MV-4-11 (cell line): Measurements from ENCODE around the gene HS6ST3.
A peak's percentile ranks its signal among the peaks of the same experiment; 100 is the strongest.

Experiments used
- DNase-seq: peaks from one replicate; lab custom pipeline; 2025; lab: John Stamatoyannopoulos, UW

Gene HS6ST3

GRCh38 chr13:96792188-96792587, 702.3 kb downstream of the HS6ST3 start:
- DNase-seq: no peak

DNA sequence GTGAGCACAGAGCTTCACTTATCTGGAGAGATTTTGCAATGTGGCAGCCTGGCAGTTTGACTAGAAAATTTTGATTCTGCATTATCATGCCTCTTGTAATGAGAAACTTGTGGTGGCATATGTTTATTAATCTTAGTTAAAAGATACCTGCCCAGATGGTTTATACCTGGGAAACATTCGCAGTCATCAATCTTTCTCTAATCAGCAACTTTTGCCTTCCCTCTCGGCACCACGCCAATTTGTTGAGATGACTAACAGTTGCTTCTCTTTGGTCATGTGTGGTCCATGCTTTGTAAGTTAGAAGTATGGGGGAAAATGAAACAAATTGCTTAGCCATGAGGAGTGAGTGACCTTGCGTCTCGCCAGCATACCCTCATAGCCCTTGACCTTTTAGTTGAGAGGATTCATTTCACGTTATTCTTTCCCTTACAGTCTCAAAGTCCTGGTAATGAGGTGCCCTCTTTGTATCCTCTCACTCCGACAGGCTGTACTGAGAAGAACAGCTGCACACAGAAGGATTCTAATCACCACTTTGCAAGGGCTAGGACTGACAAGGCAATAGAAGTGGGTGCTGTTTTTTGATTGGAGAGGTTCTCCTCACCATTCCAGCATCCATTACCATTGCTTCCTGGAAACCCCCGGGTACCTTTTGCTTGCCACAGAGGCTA, 703.0 kb downstream of the HS6ST3 start:
- DNase-seq: no peak

DNA sequence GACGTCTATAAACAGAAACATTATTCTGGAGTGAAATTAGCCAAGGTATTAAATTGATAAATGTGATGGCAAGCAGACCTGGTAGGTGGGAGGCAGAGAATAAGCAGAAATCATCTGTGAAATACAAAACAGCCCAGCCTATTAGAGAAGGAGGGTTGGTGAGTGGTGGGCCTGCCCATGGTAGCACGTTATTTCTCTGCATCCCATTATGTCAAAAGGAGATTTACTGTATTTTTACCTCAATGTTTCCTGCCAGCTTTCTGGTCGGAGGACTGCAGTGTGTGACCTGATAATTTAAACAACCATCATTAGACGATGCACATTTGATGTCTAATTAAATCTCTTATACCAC, 703.5 kb downstream of the HS6ST3 start:
- DNase-seq: no peak

DNA sequence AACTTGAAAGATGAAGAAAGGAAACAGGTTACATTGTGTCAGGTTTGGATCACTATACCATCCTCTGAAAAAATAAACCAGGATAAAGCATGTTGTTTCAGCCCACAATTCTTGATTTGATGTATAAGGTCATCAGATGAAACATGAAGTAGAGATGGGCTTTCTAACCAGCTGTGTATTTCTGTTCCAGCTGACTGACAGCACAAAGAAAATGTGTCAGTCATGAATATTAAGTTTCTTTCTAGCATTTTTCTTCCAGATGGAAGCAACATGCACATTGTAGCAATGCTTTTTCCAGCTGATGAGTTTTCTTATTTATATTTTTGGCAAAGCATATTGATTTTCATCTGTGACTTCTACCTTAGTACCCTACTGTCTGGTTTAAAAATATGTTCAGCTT, 704.8 kb downstream of the HS6ST3 start:
- DNase-seq: no peak

- no peak for DNase-seq
These were observed 705.8 kb downstream of the HS6ST3 start for GRCh38 chr13:96795670-96796069.

- no peak for DNase-seq
These were observed 706.3 kb downstream of the HS6ST3 start for GRCh38 chr13:96796091-96796633.

DNA sequence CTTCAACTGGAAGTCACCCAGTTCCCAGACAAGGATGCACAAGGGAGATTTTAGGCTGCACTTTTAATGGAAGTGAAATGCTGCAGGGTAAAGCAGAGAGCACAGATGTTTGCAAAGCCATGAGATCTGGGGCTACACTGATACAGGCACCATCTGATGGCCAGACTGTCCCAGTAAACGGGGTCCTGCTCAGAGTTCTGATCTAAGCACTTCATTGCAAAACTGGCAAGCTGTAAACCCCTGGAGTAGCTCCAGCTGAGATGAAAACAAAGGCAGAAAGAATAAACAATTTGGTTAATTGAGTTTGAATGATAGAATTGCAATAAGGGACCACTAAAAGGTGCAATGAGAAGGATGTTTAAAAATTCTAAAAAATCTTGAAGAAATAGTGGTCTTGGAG, 707.2 kb downstream of the HS6ST3 start:
- DNase-seq: no peak

DNA sequence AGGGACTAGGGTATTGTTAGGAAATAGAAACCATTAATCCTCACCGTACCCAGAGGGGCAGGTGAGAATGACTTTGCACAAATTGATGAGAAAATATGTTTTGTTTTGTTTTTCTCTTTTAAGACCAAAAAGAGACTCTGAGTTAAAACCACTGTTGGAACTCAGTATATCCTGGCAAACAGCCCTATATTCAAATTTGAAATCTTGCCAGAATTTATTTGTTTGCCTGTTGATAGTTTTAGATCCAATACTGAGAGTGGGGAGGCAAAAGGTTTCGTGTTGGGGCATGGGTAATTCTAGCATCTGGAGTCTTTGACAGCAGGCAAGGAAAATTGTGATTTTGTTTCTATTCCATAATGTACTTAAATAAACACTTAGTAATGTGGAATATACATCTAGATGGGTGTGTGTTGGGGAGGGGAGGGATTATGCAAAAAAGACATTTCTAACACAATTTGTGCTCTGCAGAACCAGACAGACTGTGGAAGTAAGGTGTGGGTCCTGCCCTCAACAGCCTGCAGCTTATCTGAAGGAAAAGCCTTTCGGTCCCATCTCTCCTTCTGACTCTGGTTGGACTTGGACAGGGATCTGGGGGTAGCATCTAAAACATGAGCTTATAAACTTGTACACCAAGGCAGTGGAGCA, 713.7 kb downstream of the HS6ST3 start:
- DNase-seq: no peak

DNA sequence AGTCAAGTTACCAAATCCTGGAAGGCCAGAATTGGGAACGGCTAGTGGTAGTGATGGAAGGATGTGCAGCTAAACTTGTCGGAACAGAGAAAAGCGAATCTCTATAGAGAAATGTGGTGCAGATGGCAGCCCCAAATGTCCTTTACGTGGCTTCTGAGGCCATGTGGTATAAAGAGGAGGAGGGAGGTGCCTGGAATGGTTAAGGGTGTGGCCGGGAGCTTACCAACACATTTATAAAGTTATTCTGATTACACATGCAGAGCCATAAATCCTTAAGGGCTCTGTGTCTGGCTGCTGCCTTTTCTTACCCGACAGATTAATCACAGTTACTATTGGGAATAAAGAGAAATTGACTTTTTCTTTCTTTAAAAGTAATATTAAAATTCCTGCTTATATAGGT, 714.3 kb downstream of the HS6ST3 start:
- DNase-seq: no peak

DNA sequence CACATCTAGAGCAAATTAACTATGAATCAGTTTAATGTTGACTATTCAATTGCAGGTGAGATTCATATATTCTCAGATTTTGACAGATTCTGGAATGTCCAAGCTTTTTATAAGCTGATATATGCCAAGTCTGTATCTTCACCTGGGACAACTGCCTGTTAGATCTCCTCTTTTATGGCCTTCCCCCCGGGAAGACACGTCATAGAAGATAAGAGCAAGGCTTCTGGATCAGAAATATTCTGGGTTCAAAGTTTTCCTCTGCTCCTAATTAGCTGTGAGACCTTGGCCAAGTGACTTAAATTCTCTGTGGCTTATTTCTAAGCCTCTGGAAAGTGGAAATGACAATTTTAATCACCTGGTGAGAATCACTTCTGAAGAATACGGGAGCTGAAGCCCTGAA, 716.8 kb downstream of the HS6ST3 start:
- DNase-seq: no peak

- DNase-seq: no peak
These were observed 719.6 kb downstream of the HS6ST3 start for GRCh38 chr13:96809366-96810096.

GRCh38 chr13:96810104-96810503, 720.2 kb downstream of the HS6ST3 start:
- no peak for DNase-seq

- no peak for DNase-seq
These were observed 721.1 kb downstream of the HS6ST3 start for GRCh38 chr13:96811049-96811448.

DNA sequence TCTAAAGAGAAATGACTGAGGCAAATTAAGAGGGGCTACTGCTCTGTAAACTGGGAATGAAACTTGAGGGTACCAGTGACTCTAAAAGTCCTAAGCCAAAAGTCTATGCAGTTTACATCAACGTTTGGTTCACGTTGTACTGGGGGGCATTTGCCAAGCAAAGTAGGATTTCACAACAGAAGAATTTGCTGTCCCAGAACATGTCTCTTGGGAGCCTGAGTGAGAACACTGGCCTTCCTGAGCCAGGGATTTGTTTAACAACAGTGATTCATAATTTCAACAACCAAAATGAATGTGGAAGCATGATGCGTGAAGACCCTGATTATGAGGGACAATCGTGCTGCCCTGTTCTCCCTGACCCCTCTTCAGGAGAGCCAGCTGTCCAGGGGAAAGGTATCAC, 726.4 kb downstream of the HS6ST3 start:
- DNase-seq: no peak

DNA sequence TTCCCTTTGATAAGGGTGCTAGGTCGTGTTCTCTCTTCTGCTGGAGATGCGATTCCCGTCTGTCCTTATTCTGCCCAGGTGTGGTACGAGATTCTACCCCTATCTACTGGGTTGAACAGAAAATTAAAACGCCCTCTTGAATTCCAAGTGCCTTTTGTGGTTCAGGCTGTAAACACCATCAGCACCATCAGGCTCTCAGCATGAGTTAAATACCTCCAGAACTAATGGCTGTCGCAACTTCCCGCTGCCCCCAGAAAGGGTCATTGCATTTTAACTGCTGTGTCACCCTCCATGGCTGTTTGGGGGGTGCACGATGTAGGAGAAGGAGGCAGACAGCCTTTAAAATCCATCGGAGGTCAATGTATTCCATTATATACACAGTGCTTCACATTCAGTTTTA, 727.0 kb downstream of the HS6ST3 start:
- no peak for DNase-seq

DNA sequence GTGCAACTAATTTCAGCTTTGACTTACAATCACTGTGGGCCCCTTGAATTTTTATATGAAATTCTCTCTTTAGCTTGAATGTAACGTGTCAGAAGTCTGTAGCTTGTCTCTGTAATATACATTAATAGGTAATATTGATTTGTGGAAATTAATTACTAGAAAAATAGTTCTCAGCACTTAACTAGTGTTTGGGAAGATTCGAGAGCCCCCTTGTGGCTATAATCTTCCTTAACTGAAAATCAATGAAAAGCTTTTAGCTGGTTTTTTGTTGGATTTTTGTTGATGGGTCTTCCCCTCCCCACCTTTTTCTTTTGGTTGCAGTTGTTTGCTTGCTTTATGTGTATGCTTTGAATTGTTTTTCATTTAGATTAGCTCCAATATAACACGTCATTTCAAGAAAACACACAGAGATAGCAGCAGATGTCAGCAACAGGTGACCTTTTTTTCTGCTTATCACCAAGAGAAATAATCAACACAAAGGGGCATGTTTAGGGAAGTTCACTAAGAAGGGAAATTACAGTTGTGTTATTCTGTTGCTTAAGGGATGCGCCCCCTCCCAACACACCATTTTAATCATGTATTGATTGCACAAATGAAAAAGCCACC, 727.5 kb downstream of the HS6ST3 start:
- no peak for DNase-seq

DNA sequence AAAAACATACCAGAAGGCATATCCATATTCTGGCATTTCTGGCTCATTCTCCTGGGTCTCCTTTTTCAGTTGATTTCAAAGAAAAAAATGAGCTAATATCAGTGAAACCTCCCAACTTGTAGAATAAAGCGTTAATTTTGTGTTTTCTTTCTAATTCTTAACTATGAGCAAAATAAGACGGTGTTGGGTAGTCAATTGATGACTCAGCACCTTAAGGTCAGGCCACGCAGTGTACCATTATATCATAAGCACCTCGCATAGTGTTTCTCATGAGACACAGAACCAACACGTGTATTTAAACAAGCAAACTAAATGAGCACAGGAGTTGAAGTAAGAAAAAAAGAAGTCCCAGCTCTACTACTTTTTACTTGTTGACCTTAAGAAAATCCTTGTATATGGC, 729.5 kb downstream of the HS6ST3 start:
- no peak for DNase-seq

DNA sequence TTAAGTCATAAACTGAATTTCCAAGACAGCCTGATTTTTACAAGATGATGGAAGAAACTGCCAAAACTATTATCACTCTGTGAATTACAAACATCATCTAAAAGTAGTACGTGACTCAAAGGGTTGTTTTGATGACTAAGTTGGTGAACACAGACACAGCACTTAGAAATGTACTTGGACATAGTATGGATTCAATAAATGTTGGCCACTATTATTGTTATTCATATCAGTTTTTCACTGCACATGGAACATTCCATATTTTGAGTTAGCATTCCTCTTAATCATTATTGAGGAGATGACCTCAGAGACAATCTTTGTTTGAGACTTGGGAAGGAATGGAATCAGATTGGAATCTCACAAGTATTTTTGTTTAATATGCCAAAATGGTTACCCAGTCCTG, 731.5 kb downstream of the HS6ST3 start:
- no peak for DNase-seq

DNA sequence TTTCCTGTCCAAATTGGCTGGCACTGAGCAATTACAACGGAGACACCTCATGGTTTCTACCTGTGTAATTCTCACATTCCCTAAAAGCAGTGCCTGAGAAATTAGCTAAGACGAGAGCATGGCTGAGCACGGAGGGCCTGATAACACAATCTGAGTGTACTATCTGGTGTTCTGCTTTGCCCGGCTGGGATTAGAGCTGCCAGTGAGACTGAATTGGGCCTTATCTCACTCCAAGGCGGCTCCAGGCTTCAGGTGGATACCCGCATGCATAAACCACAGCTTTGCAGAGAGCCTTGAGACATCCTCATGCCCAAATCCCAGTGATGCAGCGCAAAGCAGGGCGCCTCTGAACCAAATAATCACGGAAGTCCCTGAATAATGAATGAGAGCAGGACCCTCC, 732.1 kb downstream of the HS6ST3 start:
- DNase-seq: no peak

DNA sequence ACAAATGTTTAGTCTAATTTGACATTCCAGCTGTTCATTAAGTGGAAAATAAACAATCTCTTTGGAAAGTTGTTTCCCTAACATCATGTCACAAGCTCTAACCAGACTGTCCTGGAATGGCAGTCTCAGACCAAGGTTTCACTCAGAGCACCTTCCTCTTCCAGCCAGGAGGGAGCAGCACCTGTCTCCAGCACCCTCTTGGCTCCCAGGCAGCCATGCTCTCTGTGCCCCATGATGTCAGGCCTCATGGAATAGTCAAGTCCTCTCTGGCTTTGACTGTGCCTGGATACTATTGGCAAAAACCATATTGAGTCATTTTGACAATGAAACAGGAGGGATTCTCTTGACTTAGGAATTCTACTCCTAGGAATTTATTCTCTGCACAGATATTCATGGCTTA, 733.0 kb downstream of the HS6ST3 start:
- no peak for DNase-seq

DNA sequence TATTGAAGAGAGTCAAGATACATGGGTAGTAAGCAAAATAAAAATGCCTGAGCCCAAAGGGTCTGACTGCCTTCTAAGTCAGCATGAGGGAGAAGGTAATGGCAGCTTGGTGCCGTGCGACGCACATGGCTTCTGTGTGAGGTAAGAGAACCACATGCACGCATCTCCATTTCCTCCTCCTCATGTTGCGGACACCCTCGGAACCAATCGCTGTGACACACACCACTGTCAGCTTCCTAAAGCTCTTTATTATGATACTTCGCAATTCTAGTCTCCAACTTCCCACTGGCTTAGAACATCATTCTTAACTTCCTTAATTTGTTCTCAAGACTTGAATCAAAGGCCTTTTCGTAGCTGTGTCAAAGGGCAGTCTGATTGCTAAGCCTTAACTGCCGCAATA, 734.2 kb downstream of the HS6ST3 start:
- peak; percentile 63 for DNase-seq

GRCh38 chr13:96825653-96826052, 735.7 kb downstream of the HS6ST3 start:
- DNase-seq: no peak

- DNase-seq: no peak
These were observed 744.7 kb downstream of the HS6ST3 start for GRCh38 chr13:96834626-96835025.
